Fibroblast of pulmonary artery (primary cell): Measurements from ENCODE around the gene USP5.

Source experiments
- DNase-seq: peaks from one replicate; pipeline ENCODE4 v3.0.0-alpha.2; 2010; ENCODE audit warnings: low read depth
- H3K4me3 ChIP-seq: replicated peaks from 2 replicates; pipeline ENCODE4 v1.5.1; 2011; ENCODE audit warnings: low read depth, mild to moderate bottlenecking, control low read depth, low read length, moderate library complexity
- TF ChIP-seq, protein P1 (sequence below): IDR thresholded peaks from 2 replicates; pipeline ENCODE4 v1.5.1; 2011; ENCODE audit warnings: mild to moderate bottlenecking, control low read depth, low read length, inconsistent platforms; ENCODE audit errors: missing control alignments

The USP5 gene

DNA sequence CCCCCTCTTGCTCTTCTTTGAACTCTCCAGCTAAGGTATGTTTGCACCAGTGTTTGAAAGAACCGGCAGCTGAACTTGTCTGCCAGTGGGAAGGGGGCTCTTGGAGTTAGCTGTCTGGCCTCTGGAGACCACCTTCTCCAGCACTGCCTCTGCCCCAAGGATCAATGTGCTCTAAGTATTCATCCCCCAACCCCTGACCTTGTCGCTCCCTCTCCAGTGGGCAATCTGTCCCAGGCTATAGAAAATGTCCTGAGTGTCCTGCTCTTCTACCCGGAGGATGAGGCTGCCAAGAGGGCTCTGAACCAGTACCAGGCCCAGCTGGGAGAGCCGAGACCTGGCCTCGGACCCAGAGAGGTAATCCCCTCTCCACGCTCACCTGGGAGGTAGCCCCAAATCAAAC lies 21.0 kb upstream of the USP5 start:
- no peak overlapping the region for H3K4me3 ChIP-seq
- DNase-seq: no peak
- TF ChIP-seq, protein P1, sequence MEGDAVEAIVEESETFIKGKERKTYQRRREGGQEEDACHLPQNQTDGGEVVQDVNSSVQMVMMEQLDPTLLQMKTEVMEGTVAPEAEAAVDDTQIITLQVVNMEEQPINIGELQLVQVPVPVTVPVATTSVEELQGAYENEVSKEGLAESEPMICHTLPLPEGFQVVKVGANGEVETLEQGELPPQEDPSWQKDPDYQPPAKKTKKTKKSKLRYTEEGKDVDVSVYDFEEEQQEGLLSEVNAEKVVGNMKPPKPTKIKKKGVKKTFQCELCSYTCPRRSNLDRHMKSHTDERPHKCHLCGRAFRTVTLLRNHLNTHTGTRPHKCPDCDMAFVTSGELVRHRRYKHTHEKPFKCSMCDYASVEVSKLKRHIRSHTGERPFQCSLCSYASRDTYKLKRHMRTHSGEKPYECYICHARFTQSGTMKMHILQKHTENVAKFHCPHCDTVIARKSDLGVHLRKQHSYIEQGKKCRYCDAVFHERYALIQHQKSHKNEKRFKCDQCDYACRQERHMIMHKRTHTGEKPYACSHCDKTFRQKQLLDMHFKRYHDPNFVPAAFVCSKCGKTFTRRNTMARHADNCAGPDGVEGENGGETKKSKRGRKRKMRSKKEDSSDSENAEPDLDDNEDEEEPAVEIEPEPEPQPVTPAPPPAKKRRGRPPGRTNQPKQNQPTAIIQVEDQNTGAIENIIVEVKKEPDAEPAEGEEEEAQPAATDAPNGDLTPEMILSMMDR: no peak

DNA sequence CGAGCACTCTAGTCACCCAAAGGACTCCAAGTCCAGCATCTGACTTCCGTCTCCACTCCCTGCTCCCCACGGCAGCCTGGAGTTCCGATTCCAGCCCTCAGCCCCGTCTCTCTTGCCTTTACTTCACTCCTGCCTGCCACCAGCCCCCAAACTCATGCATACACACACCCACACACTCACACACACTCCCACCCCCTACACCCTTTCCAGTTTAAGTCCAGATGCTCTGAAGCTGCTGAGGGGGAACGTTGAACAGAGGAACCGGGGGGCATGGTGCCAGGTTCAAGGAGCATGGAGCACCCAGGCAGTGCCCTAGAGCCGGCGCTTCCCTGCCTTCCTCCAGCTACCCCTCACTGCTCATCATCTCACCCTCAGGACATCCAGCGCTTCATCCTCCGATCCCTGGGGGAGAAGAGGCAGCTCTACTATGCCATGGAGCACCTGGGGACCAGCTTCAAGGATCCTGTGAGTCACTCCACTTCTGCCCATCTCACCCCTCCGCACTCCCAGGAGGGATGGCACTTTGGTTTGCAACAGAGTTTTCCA lies 20.4 kb upstream of the USP5 start:
- TF ChIP-seq, protein P1: no peak
- no peak overlapping the region for H3K4me3 ChIP-seq
- no peak for DNase-seq

DNA sequence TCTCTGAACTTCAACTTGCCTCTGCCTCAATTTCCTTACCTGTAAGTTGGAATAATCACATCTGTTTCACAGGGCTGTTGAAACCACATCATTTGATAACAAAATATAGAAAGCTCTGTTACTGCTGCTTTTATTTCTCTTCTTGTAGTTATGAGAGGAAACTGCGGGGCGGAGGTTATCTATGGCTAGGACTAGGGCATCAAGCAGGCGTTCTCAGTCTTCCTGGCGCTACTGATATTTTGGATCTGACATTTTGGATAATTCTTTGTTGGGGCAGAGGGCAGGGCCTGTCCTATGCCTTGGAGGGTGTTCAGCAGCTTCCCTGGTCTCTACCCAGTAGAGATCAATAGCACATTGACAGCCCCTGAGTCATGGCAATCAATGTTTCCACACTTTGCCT lies 19.8 kb upstream of the USP5 start:
- no peak for DNase-seq
- TF ChIP-seq, protein P1: no peak
- H3K4me3 ChIP-seq: no peak overlapping the region

DNA sequence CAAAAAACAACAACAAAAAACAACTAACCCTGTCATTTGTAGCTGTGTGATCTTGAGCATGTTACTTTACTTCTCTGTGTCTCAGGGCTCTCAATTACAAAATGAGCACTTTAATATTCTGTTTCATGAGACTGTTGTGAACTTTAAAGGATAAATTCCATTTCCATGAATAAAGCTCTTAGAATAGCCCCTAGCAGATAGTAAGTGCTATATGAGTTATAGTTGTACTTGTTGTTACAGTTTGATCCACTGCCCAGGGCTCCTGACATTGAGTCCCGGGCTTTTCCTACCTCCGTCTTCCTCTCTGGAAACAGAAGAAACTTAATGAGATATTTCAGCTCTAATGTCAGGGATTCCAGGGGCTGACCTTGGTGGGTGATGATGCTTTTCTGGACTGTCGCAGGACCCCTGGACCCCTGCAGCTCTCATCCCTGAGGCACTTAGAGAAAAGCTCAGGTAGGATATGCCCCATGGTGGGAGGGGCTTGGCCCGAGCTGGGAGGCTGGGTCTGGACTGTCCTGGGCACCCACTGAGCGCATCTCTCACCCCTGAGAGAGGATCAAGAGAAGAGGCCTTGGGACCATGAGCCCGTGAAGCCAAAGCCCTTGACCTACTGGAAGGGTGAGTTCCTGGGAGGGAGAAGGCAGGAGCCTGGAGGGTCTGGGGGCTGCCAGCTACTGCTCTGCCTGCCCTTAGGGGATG lies 18.6 kb upstream of the USP5 start:
- no peak for DNase-seq
- TF ChIP-seq, protein P1: no peak
- no peak overlapping the region for H3K4me3 ChIP-seq

DNA sequence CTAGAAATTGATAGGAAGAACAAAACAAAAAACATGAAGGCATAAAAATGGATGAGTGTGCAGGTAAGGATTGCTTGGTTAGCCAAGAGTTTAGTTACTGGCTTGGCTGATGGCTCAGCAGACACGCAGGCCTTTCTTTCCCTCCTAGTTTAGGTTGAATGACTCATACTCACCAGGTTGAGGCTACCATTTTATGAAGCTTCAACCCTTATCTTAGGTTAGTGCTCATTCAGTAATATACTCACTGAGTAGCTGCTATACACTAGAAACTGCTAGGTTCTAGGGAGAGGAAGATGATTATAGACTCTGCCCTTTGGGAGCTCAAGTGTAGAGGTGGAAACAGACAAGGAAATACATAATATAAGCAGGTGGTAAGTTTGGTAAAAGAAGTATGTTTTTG lies 17.7 kb upstream of the USP5 start:
- DNase-seq: no peak
- TF ChIP-seq, protein P1: no peak
- H3K4me3 ChIP-seq: no peak overlapping the region

DNA sequence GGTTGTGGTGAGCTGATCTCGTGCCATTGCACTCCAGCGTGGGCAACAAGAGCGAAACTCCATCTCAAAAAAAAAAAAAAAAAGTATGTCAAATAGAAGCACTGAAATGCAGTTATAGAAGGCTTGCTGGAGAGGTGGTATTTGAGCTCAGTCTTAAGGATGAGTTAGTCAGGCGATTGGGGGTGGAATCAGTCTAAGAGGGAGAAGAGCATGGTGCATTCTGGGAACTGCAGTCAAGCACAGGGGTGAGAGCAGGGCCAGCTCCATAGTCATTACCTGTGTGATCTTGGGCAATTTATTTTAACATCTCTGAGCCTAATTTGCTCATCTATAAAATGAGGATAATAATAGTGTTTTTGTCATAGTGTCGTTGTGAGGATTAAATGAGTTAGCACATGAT lies 17.1 kb upstream of the USP5 start:
- DNase-seq: no peak
- no peak overlapping the region for H3K4me3 ChIP-seq
- TF ChIP-seq, protein P1: no peak

DNA sequence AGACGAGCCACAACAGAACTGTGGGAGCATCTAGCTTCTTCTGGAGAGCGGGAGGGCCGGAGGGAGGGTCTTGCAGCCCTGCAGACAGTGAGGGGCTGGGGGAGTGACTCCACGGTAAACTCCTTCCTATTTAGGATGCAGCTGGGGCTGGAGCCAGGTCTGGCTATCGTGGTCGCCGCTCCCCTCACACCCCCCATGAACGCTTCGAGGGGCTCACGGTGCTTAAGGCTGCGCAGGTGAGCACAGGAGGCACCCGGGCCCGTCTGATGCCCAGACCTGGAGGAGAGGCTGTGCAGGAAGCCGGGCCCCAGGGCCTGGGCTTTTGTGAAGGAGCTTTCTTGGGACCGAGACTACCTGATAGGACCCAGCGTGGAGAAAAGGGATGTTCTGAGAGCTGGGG lies 15.1 kb upstream of the USP5 start:
- no peak for DNase-seq
- TF ChIP-seq, protein P1: no peak
- no peak overlapping the region for H3K4me3 ChIP-seq
